NCI-H128 (cell line): ENCODE data around the gene MECP2.

ENCODE experiments used
- DNase-seq: peaks from one replicate; lab custom pipeline; 2025; ENCODE audit not compliant: unreplicated experiment; lab: John Stamatoyannopoulos, UW

MECP2 gene

DNA sequence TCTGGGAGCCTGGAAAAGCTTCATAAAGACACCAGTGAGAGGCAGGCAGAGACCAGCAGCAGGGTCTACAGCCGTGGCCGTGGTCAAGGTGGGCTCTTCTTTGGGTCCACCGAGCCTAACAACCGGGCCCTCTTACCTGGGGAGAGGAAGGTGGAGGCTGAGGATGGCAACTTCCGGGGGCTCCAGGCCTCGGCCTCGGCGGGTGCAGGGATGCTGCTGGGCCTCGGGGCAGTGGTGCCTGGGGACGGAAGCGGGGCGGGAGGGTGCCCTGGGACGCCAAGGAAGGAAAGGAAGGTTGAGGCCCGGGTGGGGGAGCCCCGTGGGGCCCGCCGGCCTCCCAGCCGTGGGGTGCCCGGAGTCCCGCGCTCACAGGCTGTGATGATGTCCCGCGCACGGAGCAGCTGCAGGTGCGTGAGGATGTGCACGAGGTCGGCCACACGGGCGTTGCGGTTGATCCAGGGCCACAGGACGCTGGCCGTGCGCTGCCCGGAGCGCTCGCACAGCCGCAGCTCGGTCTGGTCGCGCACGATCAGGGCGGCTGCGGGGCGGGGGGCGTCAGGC, 78.4 kb downstream of the MECP2 start:
- DNase-seq: no peak

DNA sequence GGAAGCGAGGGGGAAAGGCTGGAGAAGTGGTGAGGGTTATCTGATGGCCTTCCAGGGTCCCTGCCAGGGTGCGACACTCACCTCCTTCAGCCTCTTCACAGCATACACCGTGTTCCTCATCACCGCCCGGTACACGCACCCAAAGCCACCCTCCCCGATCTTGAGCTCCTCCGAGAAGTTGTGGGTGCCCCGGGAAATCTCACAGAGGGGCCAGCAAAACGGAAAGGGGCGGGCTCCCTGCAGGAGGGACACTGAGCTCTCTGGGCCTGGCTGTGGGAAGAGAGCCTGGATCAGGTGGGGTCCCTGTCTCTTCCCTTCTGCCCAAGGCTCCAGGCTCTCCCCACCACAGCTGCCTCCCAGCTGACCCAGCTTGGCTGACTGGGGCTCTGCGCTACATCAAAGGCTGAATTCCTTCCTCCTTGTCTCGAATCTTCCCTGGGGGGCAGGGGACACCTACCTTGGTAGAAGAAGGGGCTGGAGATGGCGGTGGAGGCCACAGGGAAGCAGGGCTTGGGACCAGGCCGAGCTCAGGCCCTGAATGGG, 78.9 kb downstream of the MECP2 start:
- no peak for DNase-seq

DNA sequence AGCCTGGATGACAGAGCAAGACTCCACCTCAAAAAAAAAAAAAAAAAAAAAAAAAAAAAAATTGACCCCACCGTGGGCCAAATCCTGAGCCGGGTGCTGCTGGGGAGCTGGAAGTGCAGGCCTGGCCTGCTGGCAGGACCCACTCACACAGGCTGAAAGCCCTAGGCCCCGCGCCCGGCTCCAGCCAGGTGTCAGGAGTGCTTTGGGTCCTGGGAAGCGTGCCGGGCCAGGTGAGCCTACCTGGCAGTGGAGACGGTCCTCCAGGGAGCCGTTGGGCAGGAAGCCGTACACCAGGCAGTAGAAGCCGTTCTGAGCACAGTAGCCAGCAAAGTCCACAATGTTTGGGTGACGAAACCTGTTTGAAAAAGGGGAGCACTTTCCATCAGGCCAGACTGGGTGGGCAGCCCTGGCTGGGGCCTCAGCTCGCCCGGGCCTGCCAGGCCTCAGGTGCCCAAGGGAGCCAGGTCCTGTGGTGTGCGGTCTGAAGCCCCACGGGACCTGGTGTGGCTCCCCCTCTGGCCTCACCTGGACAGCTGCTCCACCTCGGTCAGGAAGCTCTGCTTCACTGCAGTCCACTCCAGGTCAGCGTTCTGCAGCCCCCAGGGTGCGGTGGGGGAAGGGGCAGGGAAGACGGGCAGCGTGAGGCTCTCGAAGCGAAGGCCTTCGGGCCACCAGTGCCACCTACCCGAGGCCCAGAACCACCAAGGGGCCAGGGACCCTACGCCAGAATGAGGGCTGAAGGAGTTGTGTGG, 79.6 kb downstream of the MECP2 start:
- DNase-seq: no peak

DNA sequence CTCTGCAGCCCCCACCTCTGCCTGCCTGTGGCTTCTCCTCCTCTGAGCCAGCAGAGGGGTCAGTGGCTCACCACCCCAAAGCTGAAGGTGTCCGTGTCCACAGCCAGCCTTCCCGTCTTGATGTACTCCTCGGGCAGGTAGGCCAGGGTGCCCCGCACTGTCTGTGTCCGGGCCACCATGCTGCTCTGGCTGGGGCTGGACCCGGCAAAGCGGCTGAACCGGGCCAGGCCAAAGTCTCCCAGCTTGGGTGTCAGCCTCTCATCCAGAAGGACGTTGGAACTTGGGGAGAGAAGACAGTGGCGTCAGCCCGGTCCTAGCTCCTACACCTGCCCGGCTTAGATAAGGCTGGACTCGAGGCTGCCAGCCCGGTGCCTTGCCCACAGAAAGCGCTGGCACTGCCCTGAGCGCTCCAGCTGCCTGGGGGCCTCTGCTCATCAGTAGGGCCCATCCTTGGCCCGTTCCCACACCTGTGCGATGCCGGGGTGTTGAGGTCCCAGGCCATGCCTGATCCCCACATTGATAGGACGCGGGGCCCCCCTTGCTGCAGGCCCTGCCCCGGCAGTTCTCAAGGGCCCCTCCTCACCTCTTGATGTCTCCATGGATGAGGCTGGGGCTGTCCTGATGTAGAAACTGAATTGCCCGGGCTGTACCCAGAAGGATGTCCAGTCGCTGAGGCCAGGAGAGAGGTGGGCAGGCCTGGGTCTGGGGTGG, 81.0 kb downstream of the MECP2 start:
- DNase-seq: no peak

DNA sequence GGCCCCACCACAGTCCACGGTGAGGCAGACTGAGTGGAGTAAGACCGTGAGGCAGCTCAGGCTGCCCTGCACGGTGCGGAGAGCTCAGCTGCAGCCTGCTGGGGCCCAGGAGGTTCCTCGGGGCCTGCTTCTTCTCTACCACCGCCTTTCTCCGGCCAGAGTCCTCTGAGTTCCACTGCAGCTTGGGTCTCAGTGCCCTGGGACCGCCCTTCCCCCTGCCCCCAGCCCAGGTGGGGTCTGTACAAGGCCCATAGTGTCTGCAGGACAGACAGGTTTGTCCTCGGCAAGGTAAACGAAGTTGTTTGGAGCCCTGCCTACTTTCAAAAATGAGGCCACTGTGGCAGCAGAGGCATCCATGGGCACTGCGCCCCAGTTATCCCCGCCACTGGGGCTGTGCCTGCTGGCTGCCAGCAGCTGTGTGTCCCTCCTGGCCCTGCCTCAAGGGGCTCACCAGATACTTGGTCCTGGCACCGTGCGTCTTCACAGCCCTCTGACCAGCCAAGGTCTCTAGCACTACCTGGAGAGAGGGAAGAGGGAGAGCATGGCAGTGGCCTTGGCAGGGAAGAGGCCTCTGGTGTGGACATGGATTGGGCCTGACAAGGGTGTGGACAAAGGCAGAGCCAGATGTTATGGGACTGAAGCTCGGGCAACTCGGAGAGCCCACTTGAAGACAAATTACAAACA, 81.8 kb downstream of the MECP2 start:
- DNase-seq: no peak

DNA sequence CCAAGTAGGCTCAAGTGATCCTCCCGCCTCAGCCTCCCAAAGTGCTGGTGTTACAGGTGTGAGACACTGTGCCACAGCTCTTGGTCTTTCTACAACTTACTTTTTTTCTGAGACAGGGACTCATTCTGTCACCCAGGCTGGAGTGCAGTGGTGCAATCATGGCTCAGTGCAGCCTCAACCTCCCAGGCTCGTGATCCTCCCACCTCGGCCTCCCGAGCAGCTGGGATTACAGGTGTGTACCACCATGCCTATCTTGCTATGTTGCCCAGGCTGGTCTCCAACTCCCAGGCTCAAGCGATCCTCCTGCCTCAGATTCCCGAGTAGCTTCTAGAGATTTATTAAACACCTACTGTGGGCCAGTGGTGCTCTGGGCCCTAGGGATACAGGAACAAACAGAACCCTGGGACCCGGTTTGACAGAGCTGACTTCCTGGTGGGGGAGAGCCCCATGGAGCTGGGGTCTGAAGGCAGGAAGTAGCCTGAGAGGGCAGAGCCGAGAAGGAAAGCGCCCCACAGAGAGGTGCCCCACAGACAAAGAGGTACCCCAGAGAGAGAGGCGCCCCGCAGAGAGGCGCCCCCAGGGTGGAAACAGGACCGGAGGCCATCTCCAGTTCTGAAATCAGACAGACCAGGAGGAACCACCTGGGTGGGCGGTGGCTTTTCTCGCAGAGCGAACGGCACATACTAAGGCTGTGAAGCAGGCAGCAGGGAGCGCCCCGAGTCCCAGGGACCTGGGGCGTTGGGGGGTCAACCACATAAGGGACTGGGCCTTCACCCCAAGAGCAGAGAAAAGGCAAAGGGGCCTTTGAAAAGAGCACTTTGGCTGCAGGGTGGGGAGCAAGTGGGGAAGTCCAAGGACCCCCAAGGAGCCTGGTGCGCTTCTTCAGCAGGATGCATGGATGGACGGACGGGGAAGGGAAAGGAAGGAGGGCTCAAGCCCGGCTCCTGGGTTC, 82.8 kb downstream of the MECP2 start:
- no peak for DNase-seq

DNA sequence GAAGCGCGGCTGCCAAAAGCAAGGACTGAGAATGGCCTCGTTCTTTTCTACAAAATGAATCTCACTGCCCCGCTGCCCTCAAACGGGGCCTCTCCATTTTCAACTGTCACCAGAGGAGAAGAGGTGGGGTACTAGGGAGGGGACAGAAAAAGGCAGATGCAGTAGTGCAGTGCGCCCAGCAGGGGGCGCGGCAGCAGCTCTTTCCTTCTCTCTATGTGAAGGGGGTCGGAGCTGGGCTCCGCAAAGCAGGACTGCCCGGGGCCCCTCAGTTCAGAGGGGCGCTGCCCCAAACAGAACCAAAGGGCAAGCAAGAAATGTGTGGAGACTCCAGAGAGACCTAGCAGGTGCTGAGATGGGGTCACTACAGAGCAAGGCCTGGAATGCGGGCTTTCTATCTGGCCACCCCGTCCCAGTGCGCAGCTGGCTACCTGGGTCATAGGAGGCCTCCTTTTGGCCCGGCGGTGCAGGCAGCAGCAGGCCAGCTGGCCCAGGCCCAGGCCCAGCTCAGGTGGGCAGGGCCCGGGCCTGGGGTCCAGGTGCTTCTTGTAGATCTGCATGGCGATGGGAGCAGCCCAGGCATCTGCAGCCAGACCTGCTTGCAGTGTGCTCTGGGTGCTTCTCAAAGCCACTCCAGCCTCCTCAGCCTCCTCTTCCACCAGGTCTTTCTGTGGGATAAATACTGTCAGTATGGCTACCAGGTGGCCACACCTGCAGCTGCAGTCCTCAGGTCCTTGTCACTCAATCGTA, 83.7 kb downstream of the MECP2 start:
- no peak for DNase-seq

DNA sequence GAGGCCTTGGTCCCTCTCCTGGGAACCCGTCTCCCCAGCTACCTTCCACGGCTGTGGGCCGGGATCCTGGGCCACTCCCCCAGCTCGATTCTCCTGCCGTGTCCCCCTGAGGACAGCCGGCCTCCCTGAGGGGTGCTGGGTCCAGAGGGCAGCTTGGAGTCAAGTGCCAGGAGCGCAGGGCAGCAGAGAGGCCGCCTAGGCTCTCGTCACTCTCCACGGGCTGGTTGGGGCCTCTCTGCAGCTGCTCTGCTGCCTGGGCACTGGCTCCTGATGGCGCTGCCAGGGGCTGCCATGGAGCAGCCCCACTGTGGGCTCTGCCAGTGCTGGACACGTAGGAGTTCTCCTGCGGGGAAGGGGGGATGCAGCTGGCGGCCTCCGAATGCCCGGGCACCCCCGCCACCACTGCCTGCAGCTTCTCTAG, 84.5 kb downstream of the MECP2 start:
- DNase-seq: no peak

DNA sequence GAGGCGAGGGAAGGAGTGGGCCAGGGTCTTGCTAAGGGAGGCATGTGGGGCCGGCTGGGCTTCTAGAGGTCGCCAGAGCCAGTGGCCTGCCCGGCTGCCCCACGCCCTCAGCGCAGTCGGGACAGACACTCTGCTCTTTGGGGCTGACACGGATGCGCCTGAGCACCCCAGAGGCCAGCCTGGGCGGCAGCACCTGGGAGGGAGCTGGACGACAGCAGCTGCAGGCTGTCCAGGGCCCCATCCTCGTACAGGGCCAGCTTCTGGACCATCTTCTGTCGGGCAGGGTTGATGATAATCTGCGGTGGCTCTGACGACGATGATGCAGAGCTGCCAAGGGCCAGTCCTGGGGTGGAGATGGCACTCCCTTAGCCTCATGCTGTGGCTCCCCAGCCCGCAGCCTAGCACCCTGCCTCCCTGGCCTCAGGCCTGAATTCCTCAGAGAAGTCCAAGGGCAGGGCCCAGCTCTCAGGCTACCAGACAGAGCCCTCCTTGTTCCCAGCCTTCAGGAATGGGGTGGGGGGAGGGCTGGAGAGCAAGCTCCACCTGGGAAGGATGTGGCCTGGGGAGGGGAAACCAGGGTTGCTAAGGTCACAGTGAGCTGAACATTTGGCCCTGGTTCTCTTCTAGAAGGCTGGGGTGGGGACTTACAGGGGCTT, 85.1 kb downstream of the MECP2 start:
- no peak for DNase-seq

DNA sequence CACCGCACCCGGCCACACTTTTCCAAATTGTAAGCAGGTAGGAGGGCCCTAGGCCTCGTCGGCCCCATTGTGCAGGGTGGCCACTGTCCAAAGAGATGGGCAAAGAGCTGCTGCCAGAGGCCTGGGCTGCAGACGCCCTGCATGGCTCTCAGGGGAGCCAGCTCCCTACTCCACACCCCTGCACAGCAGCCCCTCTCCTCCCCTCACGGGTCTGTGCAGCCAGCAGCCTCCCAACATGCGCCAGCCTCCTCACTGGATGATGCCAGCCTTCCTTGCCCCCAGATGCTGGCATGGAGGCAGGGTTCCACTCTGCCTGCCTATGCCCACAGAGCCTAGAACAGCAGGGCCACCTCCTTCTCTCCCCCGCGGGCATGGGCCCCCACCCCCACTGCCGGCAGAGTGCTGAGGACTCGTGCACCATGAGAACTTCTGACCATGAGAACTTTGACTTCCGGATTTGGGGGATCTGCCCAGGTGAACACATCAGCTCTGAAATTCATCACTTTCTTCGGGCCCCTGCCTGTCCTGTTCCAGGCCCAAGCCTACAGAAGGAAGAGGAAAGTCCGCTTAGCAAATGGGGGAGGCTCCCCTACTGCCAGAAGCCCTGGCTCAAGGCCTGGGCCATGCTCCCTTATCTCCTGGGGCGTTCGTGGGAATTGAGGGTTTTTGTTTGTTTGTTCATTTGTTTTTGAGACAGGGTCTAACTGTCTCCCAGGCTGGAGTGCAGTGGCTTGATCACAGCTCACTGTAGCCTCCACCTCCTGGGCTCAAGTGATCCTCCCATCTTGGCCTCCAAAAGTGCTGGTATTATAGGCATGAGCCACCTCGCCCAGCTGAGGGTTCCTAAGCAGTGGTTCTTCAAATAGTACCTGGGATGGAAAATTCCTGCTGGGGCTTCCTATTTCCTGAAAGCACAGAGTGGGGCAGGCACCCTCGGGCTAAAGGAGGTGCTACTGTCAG, 85.9 kb downstream of the MECP2 start:
- no peak for DNase-seq

DNA sequence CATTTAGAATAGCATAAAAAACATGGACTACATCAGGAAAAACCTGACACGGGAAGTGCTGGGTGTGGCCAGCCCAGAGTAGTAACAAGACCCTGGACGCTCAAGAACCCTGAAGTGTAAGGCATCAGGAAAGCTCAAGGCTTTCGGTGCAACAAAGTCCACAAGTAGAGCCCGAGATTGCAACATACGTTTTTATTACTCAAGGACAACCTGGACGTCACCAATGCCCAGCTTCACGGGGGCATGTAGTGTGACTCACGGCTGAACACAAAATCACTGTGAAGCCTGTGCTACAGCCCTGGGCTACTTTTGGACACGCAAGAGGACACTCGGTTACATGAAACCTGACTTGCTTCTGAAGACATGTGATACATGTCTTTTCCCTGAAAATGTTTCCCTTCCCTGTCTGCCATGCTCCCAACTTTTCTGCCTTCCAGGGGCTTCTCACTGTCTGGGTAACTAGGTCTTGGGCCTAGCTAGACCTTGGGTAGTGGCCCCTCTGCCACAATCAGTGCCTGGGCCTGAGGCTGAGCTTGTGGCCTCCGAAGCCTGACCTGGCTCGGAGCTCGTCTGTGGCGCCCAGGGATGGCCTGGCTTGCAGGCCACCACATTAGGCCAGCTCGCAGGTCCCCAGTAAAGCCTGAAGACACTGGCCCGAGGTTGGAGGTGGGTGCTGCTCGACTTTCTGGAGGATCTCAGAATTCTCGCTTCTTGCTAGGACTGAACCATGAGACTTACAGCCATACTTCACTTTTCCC, 87.0 kb downstream of the MECP2 start:
- DNase-seq: no peak

DNA sequence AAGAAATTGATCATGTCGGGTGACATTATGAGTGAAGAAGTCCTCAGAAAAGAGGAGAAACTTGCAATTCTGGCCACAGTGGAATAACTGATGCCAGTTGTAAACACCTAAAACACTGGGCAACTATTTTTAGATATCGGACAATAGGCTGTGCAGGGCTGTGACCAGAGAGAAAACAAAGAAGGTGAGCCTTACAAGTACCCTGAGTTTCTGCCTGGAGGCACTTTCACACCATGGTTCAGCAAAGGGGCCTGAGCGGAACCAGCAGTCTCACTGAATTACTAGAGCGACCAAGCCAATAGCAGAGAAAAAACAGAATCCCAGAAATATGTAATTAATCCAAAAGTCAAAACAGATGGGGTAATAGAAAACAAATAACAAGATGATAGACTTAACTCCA, 89.0 kb downstream of the MECP2 start:
- no peak for DNase-seq

DNA sequence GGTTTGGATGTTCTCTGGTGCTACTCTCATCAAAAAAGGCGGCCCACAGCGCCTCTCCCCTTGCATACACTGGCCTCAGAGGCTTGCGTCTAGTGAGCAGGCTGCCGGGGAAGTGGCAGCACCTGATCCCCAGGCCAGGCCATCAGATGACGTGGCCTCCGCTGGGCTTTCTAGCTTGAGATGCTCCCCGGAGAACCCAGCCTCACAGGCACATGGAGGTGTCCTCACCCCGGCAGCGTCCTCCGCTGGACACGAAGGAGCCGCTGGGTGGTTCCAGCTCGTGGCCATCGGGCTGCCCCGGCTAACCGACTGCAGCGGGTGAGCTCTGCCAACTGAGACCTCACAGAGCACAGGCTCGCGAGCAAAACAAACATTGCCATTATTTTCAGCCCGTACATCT, 90.6 kb downstream of the MECP2 start:
- no peak for DNase-seq

DNA sequence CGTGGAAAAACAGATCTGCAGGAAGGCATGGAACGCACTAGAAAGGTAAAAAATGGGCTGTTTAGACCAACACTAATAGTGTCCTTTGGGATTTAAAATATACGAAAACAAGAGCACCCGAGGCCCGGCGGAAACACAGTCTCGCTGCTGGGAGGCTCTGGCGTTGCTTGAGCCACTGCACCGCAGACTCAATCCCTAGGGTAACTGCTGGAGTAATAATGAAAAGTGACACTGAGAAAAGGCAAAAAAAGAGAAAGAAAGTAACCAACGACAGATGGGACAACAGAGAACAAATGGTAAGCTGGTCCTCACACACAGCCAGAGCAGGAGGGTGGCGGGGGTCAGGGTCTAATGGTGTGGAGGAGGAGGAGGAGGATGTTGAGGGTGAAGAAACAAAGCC, 93.2 kb downstream of the MECP2 start:
- DNase-seq: no peak

DNA sequence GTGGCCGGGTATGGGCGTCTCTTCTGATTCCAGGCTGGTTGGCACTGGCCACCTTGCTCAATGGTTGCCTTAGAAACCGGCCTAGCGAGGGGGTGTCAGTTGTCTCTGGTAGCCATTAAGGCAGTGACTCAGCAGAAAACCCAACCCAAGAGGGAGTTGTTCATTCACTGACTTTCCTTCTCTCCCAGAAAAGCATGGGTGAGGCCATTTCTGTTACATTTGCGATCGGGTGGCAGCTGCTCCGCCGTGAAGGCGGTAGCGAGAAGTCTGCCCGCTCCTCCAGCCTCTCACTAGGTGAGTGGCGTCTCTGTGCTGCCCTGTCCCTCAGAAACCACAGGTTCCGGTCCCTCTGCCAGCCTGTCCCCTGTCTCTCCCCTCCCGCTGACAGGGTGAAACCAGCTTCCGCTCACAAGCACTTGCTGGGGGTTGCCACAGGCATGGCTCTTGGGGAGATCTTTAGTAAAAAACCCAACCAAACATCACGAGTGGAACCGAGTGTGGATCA, 95.2 kb downstream of the MECP2 start:
- no peak for DNase-seq

DNA sequence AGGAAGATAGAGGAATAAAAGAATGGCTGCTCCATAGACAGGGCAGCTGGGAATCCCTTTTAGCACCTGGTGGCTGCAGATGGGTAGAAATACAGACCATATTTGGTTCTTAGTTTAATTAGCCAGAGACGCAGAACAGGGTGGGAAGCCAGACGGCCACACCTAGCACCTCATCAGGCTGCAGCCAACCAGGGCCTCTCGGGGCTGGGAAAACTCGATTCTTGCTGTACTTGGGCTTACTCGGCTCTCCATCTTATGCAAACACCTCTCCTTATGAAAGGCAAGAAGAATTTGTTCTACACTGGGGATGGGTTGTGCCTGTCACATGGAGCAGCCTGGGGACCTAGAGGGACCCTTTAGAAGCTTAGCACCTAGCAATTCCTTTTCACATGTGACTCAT, 97.5 kb downstream of the MECP2 start:
- no peak for DNase-seq

DNA sequence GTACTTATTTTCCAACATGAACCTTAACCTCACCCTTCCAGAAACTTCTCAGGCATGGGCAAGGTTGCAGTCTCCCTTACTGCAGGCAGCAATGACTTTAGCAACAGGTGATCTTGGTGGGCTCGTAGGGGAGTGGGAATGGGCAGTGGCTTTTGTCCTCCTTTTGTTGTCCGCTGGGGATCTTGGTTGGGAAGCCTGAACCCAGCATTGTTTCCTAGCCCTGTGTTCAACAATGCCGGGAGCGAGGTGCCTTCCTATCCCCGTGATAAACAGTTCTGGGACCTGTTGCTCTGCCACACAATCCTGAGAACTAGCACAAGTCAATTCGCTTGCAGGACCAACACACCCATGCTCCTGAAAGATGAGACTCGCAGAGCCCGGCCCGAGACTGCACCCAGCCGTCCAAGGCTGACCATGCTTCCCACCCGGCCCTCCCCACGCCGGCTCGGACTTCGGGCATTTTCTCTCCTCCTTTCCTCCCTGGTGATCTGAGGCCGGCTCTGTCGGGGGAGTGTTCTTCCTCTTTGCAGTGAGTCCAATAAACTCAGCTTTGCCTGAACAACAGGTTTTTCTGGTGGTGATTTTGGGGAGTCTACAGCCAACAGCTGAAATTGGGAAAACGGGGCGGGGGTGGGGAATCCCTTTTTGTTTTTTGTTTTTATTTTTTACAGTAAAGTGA, 98.0 kb downstream of the MECP2 start:
- DNase-seq: no peak
